ENCODE data around the gene CCNL2.

GRCh38 chr1:1393014-1393413 is 6.1 kb downstream of the CCNL2 start:
- no peak for TF ChIP-seq POLR2A (IDR thresholded peaks at IDR 0.05)
- no peak for TF ChIP-seq POLR2AphosphoS5 (IDR thresholded peaks at IDR 0.05)
